IMR-90 (cell line): ENCODE results near the gene TST. TPM values are rescaled to one million over a fixed set of nuclear protein-coding genes. Genes with fewer than 3 reads are reported as not detected.

Experiments used
- ATAC-seq: fragments of 200-7000 bp; cut with Tn5 transposase; 2 replicates; pipeline ENCODE4 v1.9.1; 2020; ENCODE audit warnings: low read depth, mild to moderate bottlenecking, moderate library complexity
- BruUV-seq: library from RNA; stranded (reverse); fragments of 400-500 nt; replicated peaks from 2 replicates; lab custom pipeline; 2021; lab: Mats Ljungman, UMichigan
- CTCF ChIA-PET: fragments of 300-600 bp; formaldehyde crosslinking; extraction: SDS; loops from one replicate; lab custom pipeline; 2021; ENCODE audit warnings: antibody characterized with exemption; lab: Yijun Ruan, JAX
- POLR2A ChIA-PET: fragments of 300-600 bp; sonication (Branson Sonifier 250); formaldehyde crosslinking; loops from one replicate; lab custom pipeline; 2022; ENCODE audit warnings: antibody characterized with exemption; ENCODE audit not compliant: unreplicated experiment; lab: Charles Lee
- DNase-seq: peaks from one replicate; pipeline ENCODE4 v3.0.0; 2013
- H2AFZ ChIP-seq: replicated peaks from 2 replicates; pipeline ENCODE3; 2013; ENCODE audit warnings: low read length, mild to moderate bottlenecking; ENCODE audit not compliant: poor library complexity
- H2AK5ac ChIP-seq: 2 replicates; pipeline ENCODE4 v1.6.1; 2013; ENCODE audit warnings: low read depth, low read length, inconsistent platforms
- H2AK9ac ChIP-seq: replicated peaks from 2 replicates; pipeline ENCODE3; 2013; ENCODE audit warnings: mild to moderate bottlenecking, low read depth, low read length, moderate library complexity; ENCODE audit not compliant: poor library complexity
- H2BK120ac ChIP-seq: 2 replicates; pipeline ENCODE4 v1.6.1; 2013; ENCODE audit warnings: low read depth, low read length, inconsistent platforms
- H2BK15ac ChIP-seq: 3 replicates; pipeline ENCODE4 v1.6.1; 2013; ENCODE audit warnings: low read depth, low read length, inconsistent platforms
- H2BK20ac ChIP-seq: 2 replicates; pipeline ENCODE4 v1.6.1; 2013; ENCODE audit warnings: low read depth, mild to moderate bottlenecking, inconsistent platforms, low read length, moderate library complexity
- H2BK5ac ChIP-seq: 2 replicates; pipeline ENCODE4 v1.6.1; 2013; ENCODE audit warnings: mild to moderate bottlenecking, low read depth, low read length, inconsistent platforms; ENCODE audit not compliant: poor library complexity, severe bottlenecking
- H3K14ac ChIP-seq: replicated peaks from 2 replicates; pipeline ENCODE4 v1.6.1; 2013; ENCODE audit warnings: low read depth, low read length, inconsistent platforms
- H3K18ac ChIP-seq: 2 replicates; pipeline ENCODE4 v1.6.1; 2013; ENCODE audit warnings: low read depth, low read length, control low read depth
- H3K23ac ChIP-seq: 2 replicates; pipeline ENCODE4 v1.6.1; 2013; ENCODE audit warnings: low read depth, low read length, inconsistent platforms
- H3K27ac ChIP-seq: 2 replicates; pipeline ENCODE4 v1.5.1; 2013; ENCODE audit warnings: mild to moderate bottlenecking, control low read depth, low read length; ENCODE audit not compliant: insufficient read depth
- H3K27me3 ChIP-seq: 2 replicates; pipeline ENCODE4 v1.6.1; 2013; ENCODE audit warnings: low read length; ENCODE audit not compliant: control insufficient read depth, insufficient read depth
- H3K36me3 ChIP-seq: 2 replicates; pipeline ENCODE4 v1.6.1; 2013; ENCODE audit warnings: low read length, mixed read lengths; ENCODE audit not compliant: control insufficient read depth, insufficient read depth
- H3K4ac ChIP-seq: 2 replicates; pipeline ENCODE4 v1.6.1; 2013; ENCODE audit warnings: low read depth, low read length, inconsistent platforms
- H3K4me1 ChIP-seq: 2 replicates; pipeline ENCODE4 v1.6.1; 2013; ENCODE audit warnings: low read length, mixed read lengths; ENCODE audit not compliant: control insufficient read depth, insufficient read depth
- H3K4me2 ChIP-seq: 2 replicates; pipeline ENCODE4 v1.6.1; 2013; ENCODE audit warnings: low read depth, mild to moderate bottlenecking, control low read depth, low read length, moderate library complexity
- H3K4me3 ChIP-seq: 2 replicates; pipeline ENCODE4 v1.5.1; 2013; ENCODE audit warnings: low read depth, mild to moderate bottlenecking, control low read depth, low read length, moderate library complexity; ENCODE audit not compliant: insufficient read depth
- H3K56ac ChIP-seq: 2 replicates; pipeline ENCODE4 v1.6.1; 2013; ENCODE audit warnings: low read length, inconsistent platforms; ENCODE audit not compliant: insufficient read depth; ENCODE audit errors: extremely low read depth
- H3K79me1 ChIP-seq, 2 experiments: 2 replicates each; pipeline ENCODE4 v1.6.1; 2013; ENCODE audit warnings: low read length in 2 of 2, inconsistent platforms in 1 of 2, low read depth in 1 of 2
- H3K9ac ChIP-seq: 2 replicates; pipeline ENCODE4 v1.6.1; 2013; ENCODE audit warnings: low read depth, low read length, control low read depth
- H3K9me1 ChIP-seq: 2 replicates; pipeline ENCODE4 v1.6.1; 2013; ENCODE audit warnings: low read length, inconsistent platforms; ENCODE audit not compliant: insufficient read depth
- H3K9me3 ChIP-seq: 2 replicates; pipeline ENCODE4 v1.6.1; 2013; ENCODE audit warnings: low read length; ENCODE audit not compliant: control insufficient read depth, insufficient read depth
- H4K20me1 ChIP-seq: 2 replicates; pipeline ENCODE4 v1.6.1; 2013; ENCODE audit warnings: low read length, inconsistent platforms; ENCODE audit not compliant: insufficient read depth
- H4K5ac ChIP-seq: 2 replicates; pipeline ENCODE4 v1.6.1; 2013; ENCODE audit warnings: mild to moderate bottlenecking, low read depth, low read length, control low read depth
- H4K8ac ChIP-seq, 2 experiments: 2 replicates each; pipeline ENCODE4 v1.6.1; 2013; ENCODE audit warnings: low read depth in 2 of 2, low read length in 2 of 2, control low read depth in 1 of 2, inconsistent platforms in 1 of 2
- H4K91ac ChIP-seq: 2 replicates; pipeline ENCODE4 v1.6.1; 2013; ENCODE audit warnings: low read depth, low read length, inconsistent platforms; ENCODE audit not compliant: insufficient read depth
- CEBPB ChIP-seq: IDR thresholded peaks from 2 replicates; pipeline ENCODE4 v1.6.1; 2012; ENCODE audit warnings: low read depth, low read length, improper control_type of control experiment
- CHD1 ChIP-seq: IDR thresholded peaks from 2 replicates; pipeline ENCODE4 v1.6.1; 2012; ENCODE audit warnings: low read depth, low read length, improper control_type of control experiment
- FOS ChIP-seq: fragments of 150-350 bp; IDR thresholded peaks from 2 replicates; pipeline ENCODE4 v1.6.1; 2016; ENCODE audit warnings: low read depth, low read length
- MAZ ChIP-seq: IDR thresholded peaks from 2 replicates; pipeline ENCODE4 v1.6.1; 2012; ENCODE audit warnings: low read depth, mild to moderate bottlenecking, low read length, improper control_type of control experiment, moderate library complexity, borderline replicate concordance
- MXI1 ChIP-seq: IDR thresholded peaks from 2 replicates; pipeline ENCODE4 v1.6.1; 2012; ENCODE audit warnings: low read depth, mild to moderate bottlenecking, low read length, moderate library complexity, borderline replicate concordance
- POLR2A ChIP-seq: IDR thresholded peaks from 2 replicates; pipeline ENCODE4 v1.6.1; 2012; ENCODE audit warnings: mild to moderate bottlenecking, low read depth, low read length
- RAD21 ChIP-seq: IDR thresholded peaks from 2 replicates; pipeline ENCODE4 v1.6.1; 2012; ENCODE audit warnings: low read length, improper control_type of control experiment
- RCOR1 ChIP-seq: IDR thresholded peaks from 2 replicates; pipeline ENCODE4 v1.6.1; 2012; ENCODE audit warnings: mild to moderate bottlenecking, low read length, improper control_type of control experiment; ENCODE audit not compliant: insufficient replicate concordance
- RFX5 ChIP-seq: IDR thresholded peaks from 2 replicates; pipeline ENCODE4 v1.8.0; 2012; ENCODE audit warnings: low read depth, mild to moderate bottlenecking, low read length, moderate library complexity
- SMC3 ChIP-seq: fragments of 150-350 bp; IDR thresholded peaks from 2 replicates; pipeline ENCODE4 v1.6.1; 2016; ENCODE audit warnings: low read depth, mild to moderate bottlenecking, antibody characterized with exemption, low read length, moderate library complexity
- WGBS, 2 experiments: methylation state at CpG; one replicate each; pipeline versions ENCODE4 v1.1.5 to v1.1.7; 2013; ENCODE audit warnings: missing lambda C conversion rate in 2 of 2; ENCODE audit not compliant: insufficient read length in 1 of 2; ENCODE audit errors: extremely low coverage in 2 of 2; 5-methylcytosine and 5-hydroxymethylcytosine counted together
- dilution Hi-C: fragments of 300-500 bp; cut with HindIII; formaldehyde crosslinking; loops from one replicate; pipeline ENCODE4 v1.14.3; 2018; ENCODE audit warnings: low sequenced_read_pairs; ENCODE audit not compliant: unreplicated experiment
- in situ Hi-C: fragments of 300-500 bp; cut with MboI; formaldehyde crosslinking; loops from 3 replicates; pipeline ENCODE4 v1.14.3; 2019; ENCODE audit warnings: low sequenced_read_pairs, inconsistent platforms, mixed read lengths
- intact Hi-C: fragments of 100-400 bp; cut with micrococcal nuclease; formaldehyde crosslinking; loops from 2 replicates; pipeline ENCODE4 v1.10.0; 2022
- polyA plus RNA-seq, 3 experiments: library from polyadenylated mRNA; depleted of rRNA; stranded (reverse); fragments of >200 nt; gene quantifications; 2 replicates each; pipeline ENCODE4 v1.2.3, GENCODE V29; 2012; ENCODE audit warnings: low replicate concordance in 1 of 3
- total RNA-seq: library from RNA; depleted of rRNA; stranded (reverse); fragments of >200 nt; gene quantifications from 2 replicates; pipeline ENCODE4 v1.2.3, GENCODE V29; 2012
- TF ChIP-seq, protein P1 (sequence below): conservative IDR thresholded peaks from 2 replicates; pipeline ENCODE4 v1.5.1; 2012; ENCODE audit warnings: mild to moderate bottlenecking, low read depth, low read length, improper control_type of control experiment
- TF ChIP-seq, protein P2 (sequence below): fragments of 150-350 bp; IDR thresholded peaks from 2 replicates; pipeline ENCODE4 v1.6.1; 2016; ENCODE audit warnings: low read depth, mild to moderate bottlenecking, low read length, moderate library complexity, borderline replicate concordance
- TF ChIP-seq, protein P3 (sequence below): fragments of 150-350 bp; IDR thresholded peaks from 2 replicates; pipeline ENCODE4 v1.6.1; 2017; ENCODE audit warnings: mild to moderate bottlenecking, antibody characterized with exemption, low read length, low read depth

Gene TST
- total and polyA plus RNA-seq, 2 of the 4 experiments (the other 2 are of a cell fraction), result 31.7 to 37.7 TPM

DNA sequence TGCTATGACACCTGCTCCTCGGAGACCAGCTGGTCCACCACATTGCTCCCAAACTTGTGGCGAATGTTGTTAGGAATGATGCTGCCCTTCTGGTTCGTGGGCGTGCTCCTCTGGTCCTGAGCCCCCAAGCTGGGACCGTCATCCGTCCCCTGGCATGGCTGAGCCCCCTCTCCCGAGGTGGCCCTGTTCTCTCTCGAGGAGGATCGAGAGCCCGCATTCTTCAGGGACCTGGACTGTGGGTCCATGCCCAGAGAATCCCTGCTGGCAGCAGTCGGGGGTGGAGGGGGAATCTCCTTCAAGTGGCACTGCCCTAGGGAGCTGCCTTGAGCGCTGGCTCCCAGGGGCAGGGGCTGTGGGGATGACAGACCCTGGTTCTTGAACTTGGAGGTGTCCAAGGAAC, 17.4 kb downstream of the TST start:
- ChIA-PET CTCF (no interaction called here), POLR2A (no interaction called here)
- H3K4me1 ChIP-seq, result no peaks in the 10 kb centered on the region
- dilution Hi-C loops (no loop called here), intact Hi-C loops (no loop called here), in situ Hi-C loops (no loop called here)
- no peak overlapping the region for H3K27ac ChIP-seq
- no peak overlapping the region for H2AK9ac ChIP-seq
- H2AFZ ChIP-seq, result no peak overlapping the region
- no peak overlapping the region for H2BK120ac ChIP-seq
- H3K9me3 ChIP-seq, result peaks cover 7% of the 10 kb centered on the region
- TF ChIP-seq, protein P1, sequence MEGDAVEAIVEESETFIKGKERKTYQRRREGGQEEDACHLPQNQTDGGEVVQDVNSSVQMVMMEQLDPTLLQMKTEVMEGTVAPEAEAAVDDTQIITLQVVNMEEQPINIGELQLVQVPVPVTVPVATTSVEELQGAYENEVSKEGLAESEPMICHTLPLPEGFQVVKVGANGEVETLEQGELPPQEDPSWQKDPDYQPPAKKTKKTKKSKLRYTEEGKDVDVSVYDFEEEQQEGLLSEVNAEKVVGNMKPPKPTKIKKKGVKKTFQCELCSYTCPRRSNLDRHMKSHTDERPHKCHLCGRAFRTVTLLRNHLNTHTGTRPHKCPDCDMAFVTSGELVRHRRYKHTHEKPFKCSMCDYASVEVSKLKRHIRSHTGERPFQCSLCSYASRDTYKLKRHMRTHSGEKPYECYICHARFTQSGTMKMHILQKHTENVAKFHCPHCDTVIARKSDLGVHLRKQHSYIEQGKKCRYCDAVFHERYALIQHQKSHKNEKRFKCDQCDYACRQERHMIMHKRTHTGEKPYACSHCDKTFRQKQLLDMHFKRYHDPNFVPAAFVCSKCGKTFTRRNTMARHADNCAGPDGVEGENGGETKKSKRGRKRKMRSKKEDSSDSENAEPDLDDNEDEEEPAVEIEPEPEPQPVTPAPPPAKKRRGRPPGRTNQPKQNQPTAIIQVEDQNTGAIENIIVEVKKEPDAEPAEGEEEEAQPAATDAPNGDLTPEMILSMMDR, result no peak
- no peak for TF ChIP-seq CHD1
- TF ChIP-seq, protein P2, sequence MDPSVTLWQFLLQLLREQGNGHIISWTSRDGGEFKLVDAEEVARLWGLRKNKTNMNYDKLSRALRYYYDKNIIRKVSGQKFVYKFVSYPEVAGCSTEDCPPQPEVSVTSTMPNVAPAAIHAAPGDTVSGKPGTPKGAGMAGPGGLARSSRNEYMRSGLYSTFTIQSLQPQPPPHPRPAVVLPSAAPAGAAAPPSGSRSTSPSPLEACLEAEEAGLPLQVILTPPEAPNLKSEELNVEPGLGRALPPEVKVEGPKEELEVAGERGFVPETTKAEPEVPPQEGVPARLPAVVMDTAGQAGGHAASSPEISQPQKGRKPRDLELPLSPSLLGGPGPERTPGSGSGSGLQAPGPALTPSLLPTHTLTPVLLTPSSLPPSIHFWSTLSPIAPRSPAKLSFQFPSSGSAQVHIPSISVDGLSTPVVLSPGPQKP, result no peak
- no peak for TF ChIP-seq RCOR1
- no peak for TF ChIP-seq FOS
- TF ChIP-seq, protein P3, sequence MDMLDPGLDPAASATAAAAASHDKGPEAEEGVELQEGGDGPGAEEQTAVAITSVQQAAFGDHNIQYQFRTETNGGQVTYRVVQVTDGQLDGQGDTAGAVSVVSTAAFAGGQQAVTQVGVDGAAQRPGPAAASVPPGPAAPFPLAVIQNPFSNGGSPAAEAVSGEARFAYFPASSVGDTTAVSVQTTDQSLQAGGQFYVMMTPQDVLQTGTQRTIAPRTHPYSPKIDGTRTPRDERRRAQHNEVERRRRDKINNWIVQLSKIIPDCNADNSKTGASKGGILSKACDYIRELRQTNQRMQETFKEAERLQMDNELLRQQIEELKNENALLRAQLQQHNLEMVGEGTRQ, result no peak
- no peak for TF ChIP-seq SMC3
- TF ChIP-seq MAZ, result no peak
- no peak for TF ChIP-seq RAD21
- no peak for TF ChIP-seq POLR2A
- TF ChIP-seq CEBPB, result no peak
- TF ChIP-seq RFX5, result no peak
- no peak for TF ChIP-seq MXI1
- DNase-seq (no peak), ATAC-seq (no peak)
- H4K91ac ChIP-seq, result no peak overlapping the region
- H3K4ac ChIP-seq, result no peak overlapping the region
- H2AK5ac ChIP-seq, result no peak overlapping the region
- H3K14ac ChIP-seq, result no peak overlapping the region
- no peak overlapping the region for H4K5ac ChIP-seq
- H3K36me3 ChIP-seq, result no peaks in the 10 kb centered on the region
- 50% methylated on average over 6 of the region's 12 CpGs; no CpG with 5 or more reads in 1 of the 2 experiments for WGBS, 2 experiments
- H3K18ac ChIP-seq, result no peak overlapping the region
- no peak overlapping the region for H2BK20ac ChIP-seq
- H2BK5ac ChIP-seq, result no peak overlapping the region
- H2BK15ac ChIP-seq, result no peak overlapping the region
- H3K23ac ChIP-seq, result no peak overlapping the region
- no peaks in the 10 kb centered on the region for H3K79me1 ChIP-seq
- no peak overlapping the region for H3K56ac ChIP-seq
- peaks cover 51% of the 10 kb centered on the region for H3K27me3 ChIP-seq
- no peaks in the 10 kb centered on the region; the same call in 1 of the 2 replicates for H4K20me1 ChIP-seq
- no peaks in the 10 kb centered on the region for H3K9me1 ChIP-seq
- no TSS peak for BruUV-seq
- H3K4me3 ChIP-seq, result no peak overlapping the region
- H3K4me2 ChIP-seq, result no peak overlapping the region
- H4K8ac ChIP-seq, result no peak overlapping the region
- no peak overlapping the region for H3K9ac ChIP-seq
